Mammary epithelial cell (primary cell): ENCODE measurements around the gene CCNL1.

Experiments used
- CTCF ChIP-seq, 2 donors: IDR thresholded peaks in 1 of 2; conservative IDR thresholded peaks in 1 of 2; 2 replicates each; pipeline ENCODE4 v1.5.1; 2011 to 2012; ENCODE audit warnings: inconsistent platforms in 2 of 2, low read length in 2 of 2, mild to moderate bottlenecking in 2 of 2, control low read depth in 1 of 2, low read depth in 1 of 2; ENCODE audit not compliant: insufficient read depth in 1 of 2; ENCODE audit errors: extremely low read depth in 1 of 2
- EZH2 ChIP-seq: IDR thresholded peaks from 2 replicates; pipeline ENCODE4 v1.6.1; 2012; ENCODE audit warnings: low read length, inconsistent platforms, borderline replicate concordance

- no peak for TF ChIP-seq CTCF (conservative IDR thresholded peaks at IDR 0.05 in 1 of 2, IDR thresholded peaks at IDR 0.05 in 1 of 2; ENCODE audit: extremely low read depth in 1 of 2, insufficient read depth in 1 of 2, low read depth in 1 of 2, low read length in 2 of 2)
- TF ChIP-seq EZH2 = no peak
These were observed 54.9 kb downstream of the CCNL1 start for GRCh38 chr3:157104928-157105652.
